Osteocyte (in vitro differentiated cells): ENCODE measurements around the gene ZNF579. TPM values are rescaled to one million over a fixed set of nuclear protein-coding genes. Genes with fewer than 3 reads are reported as not detected.

Experiments used
- DNase-seq: peaks from one replicate; pipeline ENCODE4 v3.0.0; 2021; ENCODE audit warnings: mixed read lengths; ENCODE audit not compliant: unreplicated experiment; ENCODE audit errors: extremely low spot score
- H3K27ac Mint-ChIP-seq: one replicate; pipeline ENCODE4 v1.8.0; 2021; ENCODE audit warnings: mild to moderate bottlenecking, mixed read lengths; ENCODE audit not compliant: unreplicated experiment
- H3K27me3 Mint-ChIP-seq: one replicate; pipeline ENCODE4 v1.8.0; 2021; ENCODE audit warnings: mixed read lengths; ENCODE audit not compliant: unreplicated experiment
- H3K36me3 Mint-ChIP-seq: one replicate; pipeline ENCODE4 v1.8.0; 2021; ENCODE audit warnings: mixed read lengths; ENCODE audit not compliant: unreplicated experiment
- H3K4me1 Mint-ChIP-seq: one replicate; pipeline ENCODE4 v1.8.0; 2021; ENCODE audit warnings: mixed read lengths; ENCODE audit not compliant: unreplicated experiment
- H3K4me3 Mint-ChIP-seq: one replicate; pipeline ENCODE4 v1.8.0; 2021; ENCODE audit warnings: mild to moderate bottlenecking, moderate library complexity, mixed read lengths; ENCODE audit not compliant: unreplicated experiment
- H3K9me3 Mint-ChIP-seq: one replicate; pipeline ENCODE4 v1.8.0; 2021; ENCODE audit warnings: mixed read lengths; ENCODE audit not compliant: unreplicated experiment
- CTCF ChIP-seq: fragments of 200-600 bp; sonication (generic); IDR thresholded peaks from 2 replicates; pipeline ENCODE4 v1.5.0; 2021; ENCODE audit warnings: antibody characterized with exemption, mild to moderate bottlenecking, moderate library complexity
- total RNA-seq: library from RNA; stranded (reverse); gene quantifications from 2 replicates; pipeline ENCODE4 v1.2.1, GENCODE V29; 2021

Gene ZNF579
- total RNA-seq, 1 donor from 2014 or later: 29.2 TPM

GRCh38 chr19:55620410-55621204 lies 40.0 kb upstream of the ZNF579 start:
- Mint-ChIP-seq H3K27me3 (no peaks in the 10 kb centered on the region), H3K27ac (no peak overlapping the region), H3K4me1 (peaks cover 17% of the 10 kb centered on the region), H3K36me3 (peaks cover 10% of the 10 kb centered on the region), H3K9me3 (no peaks in the 10 kb centered on the region), H3K4me3 (no peak overlapping the region)
- no peak for DNase-seq
- TF ChIP-seq CTCF: no peak

GRCh38 chr19:55619286-55619685 lies 38.6 kb upstream of the ZNF579 start:
- H3K27me3 Mint-ChIP-seq: no peaks in the 10 kb centered on the region
- DNase-seq: no peak
- H3K4me1 Mint-ChIP-seq: peaks cover 10% of the 10 kb centered on the region
- peaks cover 10% of the 10 kb centered on the region for H3K36me3 Mint-ChIP-seq
- no peaks in the 10 kb centered on the region for H3K9me3 Mint-ChIP-seq
- H3K27ac Mint-ChIP-seq: no peak overlapping the region
- no peak for TF ChIP-seq CTCF
- H3K4me3 Mint-ChIP-seq: no peak overlapping the region

GRCh38 chr19:55618426-55618825 lies 37.8 kb upstream of the ZNF579 start:
- Mint-ChIP-seq H3K36me3 (peaks cover 10% of the 10 kb centered on the region), H3K27ac (no peak overlapping the region), H3K9me3 (no peaks in the 10 kb centered on the region), H3K4me1 (peaks cover 3% of the 10 kb centered on the region), H3K4me3 (no peak overlapping the region), H3K27me3 (no peaks in the 10 kb centered on the region)
- DNase-seq: no peak
- TF ChIP-seq CTCF: no peak

GRCh38 chr19:55617426-55617825 lies 36.8 kb upstream of the ZNF579 start:
- no peak for DNase-seq
- H3K9me3 Mint-ChIP-seq: no peaks in the 10 kb centered on the region
- H3K4me3 Mint-ChIP-seq: no peak overlapping the region
- H3K27me3 Mint-ChIP-seq: no peaks in the 10 kb centered on the region
- peaks cover 9% of the 10 kb centered on the region for H3K36me3 Mint-ChIP-seq
- H3K27ac Mint-ChIP-seq: no peak overlapping the region
- TF ChIP-seq CTCF: no peak
- no peaks in the 10 kb centered on the region for H3K4me1 Mint-ChIP-seq

GRCh38 chr19:55616395-55616875 lies 35.8 kb upstream of the ZNF579 start:
- Mint-ChIP-seq H3K27ac (no peak overlapping the region), H3K9me3 (no peaks in the 10 kb centered on the region), H3K27me3 (no peaks in the 10 kb centered on the region), H3K4me3 (no peak overlapping the region), H3K4me1 (no peaks in the 10 kb centered on the region), H3K36me3 (peaks cover 9% of the 10 kb centered on the region)
- no peak for TF ChIP-seq CTCF
- no peak for DNase-seq
